RCC 7860 (cell line): ENCODE data around the gene DCAF5.
"Not testable (repeated sequence)": the region's sequence is repeated elsewhere in the genome, so short reads cannot be mapped to it uniquely, and the experiment has no call there.

Experiments
- DNase-seq: peaks from one replicate; pipeline ENCODE4 v3.0.0-alpha.2; 2015; ENCODE audit warnings: low spot score
- FAIRE-seq: peaks from 2 replicates; lab custom pipeline; 2012; peaks lifted over from hg19 to GRCh38; lab: Jason Lieb, UNC

DCAF5 gene

GRCh38 chr14:69097974-69098373, 54.9 kb downstream of the DCAF5 start:
- no peak for FAIRE-seq
- no peak for DNase-seq

- DNase-seq (no peak), FAIRE-seq (no peak)
Observed at GRCh38 chr14:69096781-69097475, 56.0 kb downstream of the DCAF5 start.

- FAIRE-seq (no peak), DNase-seq (no peak)
Observed at GRCh38 chr14:69096246-69096645, 56.7 kb downstream of the DCAF5 start.

GRCh38 chr14:69094481-69094880, 58.4 kb downstream of the DCAF5 start:
- DNase-seq (no peak), FAIRE-seq (no peak)

GRCh38 chr14:69093631-69094421, 59.1 kb downstream of the DCAF5 start:
- no peak for FAIRE-seq

GRCh38 chr14:69092840-69093422, 60.0 kb downstream of the DCAF5 start:
- no peak for FAIRE-seq
- no peak for DNase-seq

More at GRCh38 chr14:69093631-69094421, 59.1 kb downstream of the DCAF5 start:
- no peak for DNase-seq

GRCh38 chr14:69091695-69092094, 61.2 kb downstream of the DCAF5 start:
- FAIRE-seq (no peak), DNase-seq (no peak)

- DNase-seq (no peak), FAIRE-seq (no peak)
Observed at GRCh38 chr14:69091006-69091405, 61.9 kb downstream of the DCAF5 start.

GRCh38 chr14:69090187-69090789, 62.6 kb downstream of the DCAF5 start:
- FAIRE-seq: no peak
- no peak for DNase-seq

- no peak for DNase-seq
- no peak for FAIRE-seq
Observed at GRCh38 chr14:69089046-69089445, 63.9 kb downstream of the DCAF5 start.

GRCh38 chr14:69088586-69088985, 64.3 kb downstream of the DCAF5 start:
- no peak for FAIRE-seq
- DNase-seq: peak; percentile 35

GRCh38 chr14:69087061-69087461, 65.9 kb downstream of the DCAF5 start:
- DNase-seq (no peak), FAIRE-seq (no peak)

- FAIRE-seq (no peak), DNase-seq (no peak)
Observed at GRCh38 chr14:69086537-69086936, 66.4 kb downstream of the DCAF5 start.

- no peak for DNase-seq
- no peak for FAIRE-seq
Observed at GRCh38 chr14:69084023-69084422, 68.9 kb downstream of the DCAF5 start.

- DNase-seq (no peak), FAIRE-seq (no peak)
Observed at GRCh38 chr14:69083181-69083580, 69.7 kb downstream of the DCAF5 start.

- FAIRE-seq (no peak), DNase-seq (no peak)
Observed at GRCh38 chr14:69081271-69081670, 71.6 kb downstream of the DCAF5 start.

- DNase-seq (no peak), FAIRE-seq (no peak)
Observed at GRCh38 chr14:69079747-69080146, 73.2 kb downstream of the DCAF5 start.

- DNase-seq (peak; percentile 88), FAIRE-seq (peak; percentile 79)
Observed at GRCh38 chr14:69079188-69079742, 73.7 kb downstream of the DCAF5 start.

- FAIRE-seq: peak; percentile 87
- peak; percentile 88 for DNase-seq
Observed at GRCh38 chr14:69077841-69078240, 75.1 kb downstream of the DCAF5 start.

- FAIRE-seq, DNase-seq: not testable (repeated sequence)
Observed at GRCh38 chr14:69077185-69077584, 75.7 kb downstream of the DCAF5 start.

GRCh38 chr14:69076341-69076740, 76.6 kb downstream of the DCAF5 start:
- no peak for FAIRE-seq
- DNase-seq: no peak
